Hepatocyte (in vitro differentiated cells): ENCODE measurements around the gene FHIP1B.

Source experiments
- CTCF ChIP-seq: fragments of 200-600 bp; sonication (generic); IDR thresholded peaks from 2 replicates; pipeline ENCODE4 v1.5.1; 2016; ENCODE audit warnings: antibody characterized with exemption, mild to moderate bottlenecking; ENCODE audit not compliant: poor library complexity
- EZH2 ChIP-seq: fragments of 200-600 bp; sonication (generic); IDR thresholded peaks from 2 replicates; pipeline ENCODE4 v1.6.1; 2016; ENCODE audit warnings: antibody characterized with exemption, mild to moderate bottlenecking, borderline replicate concordance
- EZH2phosphoT487 ChIP-seq: fragments of 200-600 bp; sonication (generic); IDR thresholded peaks from one replicate; pipeline ENCODE4 v1.6.1; 2018; ENCODE audit warnings: antibody characterized with exemption, mild to moderate bottlenecking, low read depth, moderate library complexity; ENCODE audit not compliant: unreplicated experiment, severe bottlenecking

- no peak for TF ChIP-seq CTCF
- no peak for TF ChIP-seq EZH2
- no peak for TF ChIP-seq EZH2phosphoT487
Measured at GRCh38 chr11:6271598-6271997, 37.2 kb upstream of the FHIP1B start.
